Activated gamma-delta T cell (primary cell): ENCODE measurements around the gene LACTBL1.

ENCODE experiments used
- DNase-seq: peaks from one replicate; lab custom pipeline; 2025; lab: John Stamatoyannopoulos, UW

Gene LACTBL1

DNA sequence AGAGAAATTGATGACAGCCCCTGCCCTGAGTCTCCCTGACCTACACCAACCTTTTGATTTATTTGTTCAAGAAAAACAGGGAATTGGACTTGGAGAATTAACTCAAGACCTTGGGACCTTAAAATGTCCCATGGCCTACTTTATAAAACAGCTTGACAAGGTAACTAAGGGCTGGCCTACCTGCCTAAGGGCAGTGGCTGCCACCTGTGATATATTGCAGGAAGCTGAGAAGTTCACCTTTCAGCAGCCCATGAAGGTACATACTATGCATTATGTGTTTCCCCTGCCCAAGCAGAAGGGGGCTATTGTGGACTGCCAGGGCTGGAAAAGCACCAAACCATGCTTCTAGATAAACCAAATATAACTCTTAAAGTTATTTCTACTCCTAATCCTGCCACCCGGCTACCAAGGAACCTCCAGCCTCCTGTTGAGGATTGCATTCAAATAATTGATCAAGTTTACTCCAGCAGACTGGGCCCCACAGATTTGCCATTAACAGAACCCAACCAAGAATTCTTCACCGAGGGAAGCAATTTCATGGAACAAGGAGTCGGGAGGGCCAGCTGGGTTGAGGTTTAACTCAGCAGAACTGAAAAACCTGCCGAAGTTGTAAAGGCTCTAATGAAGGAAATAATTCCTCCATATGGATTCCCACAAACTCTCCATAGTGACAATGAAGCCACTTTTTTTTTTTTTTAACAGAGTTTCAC, 28.2 kb downstream of the LACTBL1 start:
- DNase-seq = no peak

DNA sequence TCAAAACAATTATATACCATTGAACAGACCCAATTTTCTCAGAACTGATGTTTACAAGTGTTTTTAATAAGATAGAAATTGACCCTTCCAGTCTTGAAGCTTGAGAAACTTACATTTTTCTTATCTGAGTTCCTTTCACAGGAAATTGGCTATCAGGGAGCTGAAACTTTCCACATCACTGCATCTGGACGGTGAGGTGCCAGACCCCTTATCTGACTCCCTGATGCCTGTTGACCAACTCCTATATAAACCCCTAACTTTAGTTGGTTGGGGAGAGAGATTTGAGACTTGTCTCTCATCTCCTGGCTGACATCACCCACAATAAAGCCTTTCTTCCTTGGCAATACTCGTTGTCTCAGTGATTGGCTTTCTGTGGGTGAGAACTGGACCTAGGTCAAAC, 31.4 kb downstream of the LACTBL1 start:
- no peak for DNase-seq

DNA sequence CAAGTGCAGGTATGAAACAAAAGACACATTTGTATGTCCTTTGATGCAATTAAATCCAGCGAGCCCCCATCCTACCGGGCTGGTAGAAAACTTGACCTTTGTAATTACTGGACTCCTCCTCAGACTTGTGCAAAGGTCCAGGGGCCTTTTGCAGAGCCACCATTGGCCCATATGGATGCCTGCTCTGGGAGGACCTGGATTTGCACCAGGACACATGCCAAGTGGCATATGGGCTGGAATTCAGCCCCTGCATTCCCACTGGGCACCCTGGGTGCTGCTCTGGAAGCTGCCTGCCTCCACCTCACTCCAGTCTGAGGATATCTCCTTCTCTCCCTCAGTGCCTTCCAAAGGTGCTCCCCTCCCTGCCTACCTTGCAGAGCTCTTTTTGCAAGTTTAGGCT, 36.0 kb downstream of the LACTBL1 start:
- no peak for DNase-seq

DNA sequence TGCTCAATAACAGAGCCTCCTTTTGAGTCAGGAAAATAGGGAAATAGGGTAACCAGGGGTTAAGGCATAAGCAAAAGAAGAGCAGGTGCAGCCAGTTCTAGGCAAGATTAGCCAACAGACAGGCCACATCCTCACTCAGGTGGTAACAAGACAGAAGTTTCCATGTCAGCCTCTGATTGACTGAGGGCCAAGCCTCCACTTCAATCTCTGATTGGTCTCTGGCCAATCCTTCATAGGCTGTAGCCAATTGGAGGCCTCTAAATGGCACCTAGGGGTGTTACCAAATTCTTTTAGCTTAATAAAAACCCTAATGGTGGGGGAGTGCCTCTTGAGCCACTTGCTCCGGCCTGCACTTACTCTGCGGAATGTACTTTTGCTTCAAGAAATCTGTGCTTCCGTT, 37.2 kb downstream of the LACTBL1 start:
- DNase-seq = no peak

DNA sequence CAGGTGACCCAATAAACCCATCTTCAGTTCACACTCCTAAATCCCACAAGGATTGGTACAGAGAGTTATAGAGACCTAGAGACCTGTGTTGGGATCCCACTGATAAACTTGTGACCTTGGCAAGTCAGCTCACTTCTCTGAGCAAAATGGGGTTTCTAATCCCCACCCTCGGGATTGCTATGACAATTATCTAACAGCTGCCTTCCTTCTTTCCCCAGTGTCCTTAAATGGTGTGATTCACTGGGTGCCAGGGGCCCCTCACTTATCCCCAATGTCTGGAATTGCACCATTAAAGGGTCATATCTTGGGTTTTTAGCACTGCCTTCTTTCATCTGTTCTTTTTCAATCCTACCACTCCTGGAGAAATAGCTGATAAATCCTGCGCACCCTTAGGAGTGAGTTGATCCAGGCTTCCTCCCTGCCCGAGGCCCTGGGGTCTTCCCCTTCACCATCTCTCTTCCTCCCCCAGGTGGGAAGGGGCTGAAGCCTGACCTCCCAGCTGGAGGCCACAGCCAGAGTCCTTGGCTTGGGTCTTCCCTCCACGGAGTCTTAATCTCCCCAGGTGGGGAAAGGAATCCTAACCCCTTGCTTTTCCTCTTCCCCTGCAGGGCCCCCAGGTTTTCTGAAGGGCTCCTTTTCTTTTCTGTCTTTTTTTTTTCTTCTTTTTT, 39.7 kb downstream of the LACTBL1 start:
- DNase-seq = no peak

DNA sequence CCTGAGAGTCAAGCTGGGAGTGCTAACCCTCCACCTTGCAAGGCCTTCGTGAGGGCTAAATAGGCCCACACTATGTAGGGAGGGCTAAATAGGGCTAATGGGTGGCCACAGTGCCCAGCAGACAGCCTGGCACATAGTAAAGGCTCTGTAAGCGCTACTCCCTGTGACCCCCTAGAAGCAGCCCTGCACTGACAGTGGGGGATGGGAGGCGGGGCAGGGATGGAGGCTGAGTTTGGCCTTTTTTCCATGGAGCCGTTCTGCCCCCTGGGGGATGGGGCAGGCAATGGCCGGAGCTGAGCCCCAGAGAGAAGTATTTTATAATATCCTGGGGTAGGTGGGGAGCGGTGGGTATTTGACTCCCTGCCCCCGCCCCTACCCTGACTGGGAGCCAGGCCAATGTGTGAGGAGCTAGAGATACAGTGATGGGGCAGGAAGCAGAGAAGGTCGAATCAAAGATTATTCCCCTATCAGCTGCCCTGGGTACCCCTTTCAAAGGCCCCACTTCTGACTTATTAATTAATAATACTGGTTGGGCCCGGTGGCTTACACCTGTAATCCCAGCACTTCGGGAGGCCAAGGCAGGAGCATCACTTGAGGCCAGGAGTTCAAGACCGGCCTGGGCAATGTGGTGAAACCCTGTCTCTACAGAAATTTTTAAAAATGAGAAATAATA, 42.3 kb downstream of the LACTBL1 start:
- DNase-seq = no peak

DNA sequence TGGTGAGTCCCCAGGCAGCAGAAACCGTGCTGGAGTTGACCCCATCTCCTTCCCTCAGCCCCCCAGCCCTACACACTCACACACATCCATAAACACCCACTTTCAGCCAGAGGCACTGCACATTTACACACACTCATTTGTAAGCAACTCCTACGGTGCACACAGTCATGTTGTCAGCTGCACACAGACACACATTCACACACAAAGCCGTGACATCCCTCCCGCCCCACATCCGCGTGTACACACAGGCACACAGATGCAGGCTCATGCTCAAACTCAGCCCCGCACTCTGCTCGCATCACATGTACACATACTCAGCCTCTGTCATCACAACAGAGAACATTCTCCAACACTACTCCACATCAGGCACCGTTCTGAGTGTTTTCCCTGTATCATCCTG, 47.6 kb downstream of the LACTBL1 start:
- no peak for DNase-seq

DNA sequence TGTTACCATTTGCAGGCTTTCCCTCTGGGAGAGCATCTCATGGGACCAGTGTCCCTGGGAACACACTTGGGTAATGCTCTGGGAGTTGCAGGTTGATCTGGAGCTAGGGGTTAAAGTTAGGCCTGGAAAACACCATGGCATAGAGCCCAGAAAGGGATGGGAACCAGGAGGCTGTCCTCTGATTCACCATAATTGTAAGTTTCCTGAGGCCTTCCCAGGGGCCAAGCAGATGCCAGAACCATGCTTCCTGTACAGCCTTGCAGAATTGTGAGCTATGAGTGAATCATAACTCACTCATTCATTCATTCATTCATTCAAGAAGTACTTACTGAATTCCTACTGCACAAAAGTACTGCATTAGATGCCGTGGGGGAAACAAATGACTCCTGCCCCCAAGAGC, 50.0 kb downstream of the LACTBL1 start:
- no peak for DNase-seq

DNA sequence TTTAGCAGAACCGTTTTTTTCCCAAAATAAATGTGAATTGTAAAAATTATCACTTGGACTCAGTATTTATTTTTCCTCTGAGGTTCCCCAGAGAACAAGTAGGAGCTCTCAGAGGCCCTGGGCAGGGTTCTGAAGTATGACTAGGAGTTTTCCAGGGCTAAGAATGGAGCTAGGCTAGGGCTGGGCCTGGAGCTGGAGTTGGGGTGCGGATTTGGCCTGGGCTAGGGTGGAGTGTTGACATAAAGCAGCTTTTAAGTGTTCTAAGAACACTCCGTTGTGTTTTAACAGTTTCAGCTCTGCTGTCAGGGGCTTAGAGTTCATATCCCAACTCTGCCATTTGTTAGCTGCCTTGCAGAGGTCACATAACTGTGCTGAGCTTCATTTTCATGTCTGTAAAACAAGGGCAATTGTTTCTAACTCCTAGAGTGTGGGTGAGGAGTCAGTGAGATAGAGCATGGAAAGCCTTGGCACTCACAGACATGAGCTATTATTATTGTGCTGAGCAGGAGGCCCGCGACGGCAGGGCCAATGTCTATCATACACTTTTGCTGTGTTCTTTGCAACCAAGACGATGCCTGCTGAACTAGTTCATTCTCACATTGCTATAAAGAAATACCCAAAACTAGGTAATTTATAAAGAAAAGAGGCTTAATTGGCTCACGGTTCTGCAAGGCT, 51.1 kb downstream of the LACTBL1 start:
- DNase-seq = no peak

DNA sequence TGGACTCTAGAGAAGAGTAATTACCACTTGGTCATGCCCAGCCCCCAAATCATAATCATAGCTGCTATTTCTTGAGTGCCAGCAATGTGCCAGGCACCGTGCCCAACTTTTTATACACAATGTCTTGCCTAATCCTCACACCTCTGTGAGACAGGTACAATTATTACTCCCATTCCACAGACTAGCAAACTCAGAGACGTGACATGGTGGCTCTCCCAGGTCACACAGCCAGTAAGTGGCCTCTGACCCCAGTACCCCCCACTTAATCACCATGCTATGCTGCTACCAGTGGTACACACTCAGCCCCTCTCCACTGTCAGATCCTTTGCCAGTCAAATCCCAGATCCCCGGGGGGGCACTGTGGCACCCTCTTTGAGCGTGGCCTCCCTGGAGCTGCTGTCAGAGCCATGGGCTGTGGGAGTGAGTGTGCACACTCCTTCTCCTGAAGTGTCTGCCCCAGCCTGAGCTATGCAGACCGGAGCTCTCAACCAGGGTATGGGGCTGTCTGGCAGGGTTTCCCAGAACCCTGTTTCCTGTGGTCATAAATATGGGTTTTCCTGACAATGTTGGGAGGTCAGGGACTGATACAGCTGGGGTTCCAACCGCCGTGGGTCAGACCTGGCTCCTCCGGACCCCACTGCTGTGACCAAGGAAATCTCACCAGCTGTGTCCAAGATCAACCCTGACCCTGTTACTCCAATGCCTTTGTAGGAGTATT, 51.8 kb downstream of the LACTBL1 start:
- no peak for DNase-seq

DNA sequence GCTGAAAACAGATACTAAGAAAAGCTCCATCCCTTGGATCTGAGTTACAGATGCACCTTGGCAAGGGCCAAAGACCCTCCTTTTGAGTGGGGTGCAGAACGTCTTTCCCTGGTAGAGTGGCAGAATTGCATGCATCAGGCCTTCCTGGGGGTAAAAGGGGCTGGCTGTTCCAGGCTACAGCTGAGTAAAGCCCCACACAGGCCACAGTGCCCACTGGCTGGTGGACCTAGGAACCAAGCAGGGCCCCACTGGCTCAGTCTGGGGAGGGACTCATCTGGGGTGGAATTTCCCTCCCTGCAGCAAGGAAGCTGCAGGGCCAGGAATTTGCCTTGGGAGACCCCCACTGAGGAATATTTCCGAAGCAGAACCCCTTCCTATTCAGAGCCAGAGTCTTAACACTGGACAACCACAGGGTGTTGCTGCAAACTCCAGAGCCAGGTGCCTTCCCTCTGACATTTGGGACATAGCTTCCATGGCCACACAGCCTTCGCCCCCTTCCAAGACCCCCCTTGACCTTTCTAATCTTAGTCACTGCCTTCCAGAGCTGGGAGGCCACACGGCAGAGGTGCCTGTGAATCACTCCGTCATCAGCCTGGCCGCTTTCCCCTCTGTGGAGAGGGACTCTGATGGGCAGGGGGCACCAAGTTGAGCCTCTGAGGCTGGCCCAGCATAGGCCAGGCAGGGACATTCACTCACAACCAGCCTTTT, 52.5 kb downstream of the LACTBL1 start:
- DNase-seq = no peak

DNA sequence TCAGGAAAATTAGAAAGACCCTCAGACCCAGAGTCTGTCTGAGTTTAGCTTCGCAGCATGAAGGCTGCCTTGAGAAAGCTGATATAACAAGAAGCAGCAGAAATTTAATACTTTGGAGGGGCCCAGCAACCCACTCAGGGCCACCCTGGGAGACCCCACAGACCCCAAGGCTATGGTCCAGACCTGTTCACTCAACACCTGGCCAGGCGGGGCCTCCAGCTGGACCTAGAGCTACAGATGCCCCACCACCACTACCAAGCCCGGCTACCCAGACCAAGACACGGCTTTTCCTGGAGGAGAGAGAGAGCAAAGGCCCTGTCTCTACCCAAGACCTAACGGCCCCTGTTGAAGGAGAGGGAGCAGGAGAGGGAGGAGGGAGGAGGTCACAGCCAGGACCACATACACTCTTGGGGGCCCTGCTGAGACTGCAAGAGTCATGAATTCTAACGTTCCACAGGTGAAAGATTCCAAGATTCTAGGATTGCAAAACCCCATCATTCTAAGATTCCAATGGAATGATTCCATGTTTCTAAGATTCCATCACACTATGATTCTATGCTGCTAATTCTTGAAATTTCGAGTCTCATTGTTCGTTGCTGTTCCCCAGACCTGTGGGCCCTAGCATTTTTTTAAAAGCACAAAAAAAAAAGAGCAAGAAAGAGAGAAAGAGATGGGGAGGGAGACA, 53.2 kb downstream of the LACTBL1 start:
- no peak for DNase-seq

DNA sequence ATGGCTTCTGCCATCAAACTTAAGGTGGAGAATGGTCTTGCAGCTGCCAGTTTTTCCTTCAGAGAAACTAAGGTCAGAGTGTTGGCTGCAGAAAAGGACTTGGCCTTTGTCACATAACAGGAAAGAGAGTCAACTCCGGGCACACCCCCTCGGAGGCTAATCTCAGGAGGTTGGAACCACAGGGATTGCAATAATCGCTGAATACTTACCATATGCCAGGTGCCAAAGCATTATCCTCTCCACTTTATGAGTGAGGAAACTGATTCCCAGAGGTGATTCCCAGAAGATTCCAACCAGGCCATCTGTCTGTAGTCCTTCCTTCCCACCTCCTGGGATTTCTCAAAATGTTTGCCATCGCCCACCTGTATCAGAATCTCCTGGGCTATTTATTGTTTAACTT, 54.0 kb downstream of the LACTBL1 start:
- DNase-seq = no peak

DNA sequence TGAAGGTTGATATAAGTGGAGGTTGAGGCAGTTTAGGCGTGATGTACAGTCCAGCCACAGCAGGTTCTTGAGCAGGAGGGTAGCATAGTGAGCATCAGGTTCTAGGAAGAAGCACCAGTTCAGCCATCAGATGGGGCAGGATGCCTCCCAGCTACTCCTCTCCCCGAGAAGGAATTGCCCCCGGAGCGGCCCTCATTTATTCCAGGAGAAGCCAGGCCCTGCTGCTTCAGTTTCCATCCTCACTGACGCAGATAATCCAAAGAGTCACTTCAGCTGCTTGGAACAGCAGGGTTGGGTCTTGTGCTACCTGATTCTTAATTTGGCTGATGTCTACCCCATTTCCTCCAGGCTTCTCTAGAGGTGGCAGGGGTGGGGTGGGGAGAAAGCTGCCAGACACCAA, 54.7 kb downstream of the LACTBL1 start:
- DNase-seq = no peak

DNA sequence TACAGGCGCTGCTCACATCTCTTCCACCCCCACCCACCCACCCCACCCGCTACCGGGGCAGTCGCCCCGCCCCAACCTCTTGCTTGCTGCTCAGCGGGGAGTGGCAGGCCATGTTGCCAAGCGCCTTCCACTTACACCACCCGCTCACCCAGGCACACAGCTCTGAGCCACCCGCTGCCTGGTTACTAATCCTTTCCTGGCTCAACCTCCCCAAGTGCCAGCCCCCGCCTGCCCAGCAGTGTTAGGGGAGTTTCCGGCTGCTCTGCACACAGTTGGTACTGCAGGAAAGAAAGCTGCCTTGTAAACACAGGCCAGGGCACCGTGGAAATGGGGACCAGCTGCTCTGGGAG, 56.2 kb downstream of the LACTBL1 start:
- DNase-seq = no peak

DNA sequence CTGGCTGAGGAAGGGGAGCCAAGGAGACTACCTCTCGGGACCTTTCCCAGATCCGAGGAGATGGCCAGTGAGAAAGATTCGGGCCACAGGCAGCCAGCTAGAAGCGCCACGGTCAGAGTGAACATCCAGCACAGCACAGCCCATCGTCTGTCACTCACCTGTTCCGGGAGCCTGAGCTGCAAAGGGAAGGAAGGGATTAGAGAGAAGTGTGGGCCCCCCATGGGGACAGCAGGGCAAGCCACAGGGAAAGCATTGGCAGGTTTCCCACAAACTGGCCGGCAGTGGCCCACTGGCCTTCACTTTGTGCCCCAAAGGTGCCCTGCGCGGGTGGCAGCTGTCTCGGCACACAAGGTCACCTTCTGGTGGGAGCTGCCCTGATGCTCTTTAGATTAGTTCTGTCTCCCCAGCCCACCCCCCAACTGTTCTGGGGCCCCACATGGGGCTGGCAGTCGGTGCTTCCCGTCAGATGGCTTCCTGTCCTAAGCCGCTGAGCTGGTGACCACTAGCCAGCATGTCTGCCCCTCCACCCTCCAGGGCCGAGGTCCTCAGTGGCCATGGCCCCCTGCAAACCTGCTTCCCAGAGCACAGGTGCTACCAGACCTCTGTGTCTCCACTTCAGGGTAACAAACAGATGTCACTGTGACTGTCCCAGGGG, 56.7 kb downstream of the LACTBL1 start:
- DNase-seq = no peak

DNA sequence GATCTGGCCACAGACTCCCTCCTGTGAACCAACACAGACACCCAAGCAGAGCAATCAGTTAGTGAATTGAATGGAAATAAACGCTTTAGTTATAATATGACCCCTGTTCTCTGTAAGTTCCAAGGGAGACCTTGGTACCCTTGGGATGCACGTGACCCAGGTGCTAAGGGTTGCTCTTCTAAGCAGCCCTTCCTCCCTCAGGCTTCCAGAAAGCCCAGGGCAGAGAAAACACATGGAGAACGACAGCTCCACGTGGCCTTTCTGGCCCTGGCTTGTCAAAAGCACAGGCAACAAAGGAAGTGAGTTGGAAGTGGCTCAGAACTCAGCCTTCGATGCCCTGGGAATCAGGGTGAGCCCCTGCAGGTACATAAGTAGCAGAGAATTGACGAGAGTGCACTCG, 57.4 kb downstream of the LACTBL1 start:
- no peak for DNase-seq

DNA sequence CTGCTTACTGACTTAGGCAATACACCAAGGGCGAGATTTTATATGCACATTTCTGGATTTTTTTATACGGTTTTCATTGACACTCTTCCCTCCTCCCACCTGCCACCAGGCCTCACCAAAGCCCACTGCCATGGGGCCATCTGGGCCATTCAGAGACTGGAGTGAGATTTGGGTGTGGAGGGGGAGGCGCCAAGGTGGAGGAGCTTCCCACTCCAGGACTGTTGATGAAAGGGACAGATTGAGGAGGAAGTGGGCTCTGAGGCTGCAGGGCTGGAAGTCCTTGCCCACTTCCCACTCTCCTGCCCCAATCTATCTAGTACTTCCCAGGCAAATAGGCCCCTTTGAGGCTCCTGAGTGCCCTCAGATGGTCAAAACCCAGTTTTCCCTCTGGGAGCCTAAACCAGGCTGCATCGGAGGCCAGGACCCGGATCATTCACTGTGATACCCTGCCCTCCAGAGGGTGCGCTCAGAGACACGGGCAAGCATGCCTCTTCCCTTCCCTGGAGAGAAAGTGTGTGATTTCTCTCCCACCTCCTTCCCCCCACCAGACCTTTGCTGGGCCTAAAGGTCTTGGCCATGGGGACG, 57.9 kb downstream of the LACTBL1 start:
- no peak for DNase-seq

DNA sequence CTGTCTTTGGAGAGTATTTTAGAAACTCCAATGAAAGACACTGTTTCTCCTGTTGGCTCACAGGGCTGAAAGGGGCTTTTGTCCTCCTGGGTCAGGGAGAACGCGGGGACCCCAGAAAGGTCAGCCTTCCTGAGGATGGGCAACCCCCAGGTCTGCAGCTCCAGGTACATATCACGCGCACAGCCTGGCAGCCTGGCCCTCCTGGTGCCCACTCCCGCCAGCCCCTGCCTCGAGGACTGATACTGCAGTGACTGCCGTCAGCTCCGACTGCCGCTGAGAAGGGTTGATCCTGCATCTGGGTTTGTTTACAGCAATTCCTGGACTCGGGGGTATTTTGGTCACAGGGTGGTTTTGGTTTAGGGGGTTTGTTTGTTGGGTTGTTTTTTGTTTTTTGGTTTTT, 58.5 kb downstream of the LACTBL1 start:
- no peak for DNase-seq
